ENCODE measurements around the gene RFTN1. TPM values are rescaled to one million over a fixed set of nuclear protein-coding genes. Genes with fewer than 3 reads are reported as not detected.

The RFTN1 gene
- total RNA-seq, 1 experiment from 2014 or later = 2.2 TPM

DNA sequence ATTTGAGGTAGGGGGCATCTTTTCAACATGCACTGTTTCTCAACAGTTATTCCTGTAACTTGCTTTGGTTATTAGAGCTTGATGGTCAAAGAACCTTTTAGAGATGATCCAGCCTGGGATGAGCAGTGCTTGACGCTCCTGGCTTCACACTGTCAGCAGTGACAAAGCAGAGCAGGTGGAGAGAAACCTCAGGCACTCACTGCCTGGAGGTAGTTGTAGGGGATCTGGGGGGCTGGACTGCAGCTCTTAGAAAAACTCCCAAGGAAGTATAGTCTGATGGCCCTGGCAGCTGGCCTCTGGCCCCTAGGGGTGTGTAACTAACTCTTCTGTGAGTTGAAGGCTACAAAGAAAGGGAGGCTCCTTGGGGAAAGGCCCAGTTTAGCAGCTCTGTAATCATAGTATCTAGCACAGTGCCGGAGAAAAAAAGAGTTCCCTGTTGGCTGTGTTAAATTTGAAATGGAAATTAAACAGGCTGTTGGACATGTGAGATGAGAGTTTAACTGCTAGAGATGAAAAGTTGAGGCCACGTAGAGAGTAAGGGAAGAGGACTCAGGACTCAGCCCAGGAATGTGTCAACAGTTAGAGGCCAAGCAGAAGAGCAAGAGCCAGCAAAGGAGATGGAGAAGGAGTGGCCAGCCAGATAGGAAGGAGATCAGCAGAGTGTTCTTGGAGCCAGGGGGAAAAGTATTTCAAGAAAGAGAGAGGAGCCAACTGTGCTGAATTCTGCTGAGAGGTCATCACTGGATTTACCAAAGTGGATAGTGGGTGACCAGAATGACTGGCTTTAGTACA is 234.3 kb downstream of the RFTN1 start:
- Mint-ChIP-seq H3K36me3 (ENCODE audit: insufficient read depth in 1 of 3, low read depth in 3 of 3) (peaks cover 4 to 26% (median 15%) of the 10 kb centered on the region in 3 experiments; a peak in 5 of 7 replicates), H3K9me3 (no peaks in the 10 kb centered on the region)
- no peak overlapping the region for H3T11ph ChIP-seq (ENCODE audit: low read length)

More for the DNA sequence above, 234.3 kb downstream of the RFTN1 start:
- Histone ChIP-seq H4K5ac (ENCODE audit: insufficient read length, low read depth, low read length) (no peak overlapping the region), H3K4ac (ENCODE audit: low read depth, low read length) (no peak overlapping the region), H3K56ac (ENCODE audit: insufficient read length, low read depth, low read length) (no peak overlapping the region), H2BK12ac (ENCODE audit: insufficient read length, low read depth, low read length) (no peak overlapping the region), H2AK5ac (ENCODE audit: insufficient read length, low read length) (no peak overlapping the region), H2BK120ac (ENCODE audit: low read depth, low read length, poor library complexity, severe bottlenecking) (no peak overlapping the region), H4K20me1 (ENCODE audit: control insufficient read depth, insufficient read depth, insufficient read length) (no peaks in the 10 kb centered on the region), H4K8ac (replicated peaks; ENCODE audit: insufficient read length, low read depth, low read length) (no peak overlapping the region), H2BK5ac (ENCODE audit: insufficient read length, low read length) (no peak overlapping the region), H3K9me3 (ENCODE audit: control insufficient read depth, low read depth, low read length) (no peaks in the 10 kb centered on the region), H3K79me1 (ENCODE audit: insufficient read depth, low read depth, low read length, poor library complexity, severe bottlenecking) (no peaks in the 10 kb centered on the region), H3K27me3 (ENCODE audit: insufficient read depth, low read length) (no peaks in the 10 kb centered on the region), H2AFZ (ENCODE audit: low read length) (no peak overlapping the region), H3K18ac (ENCODE audit: insufficient read length, low read depth, low read length) (no peak overlapping the region), H3K14ac (ENCODE audit: insufficient read depth, low read length) (no peak overlapping the region), H3K23ac (ENCODE audit: insufficient read length, low read depth, low read length) (no peak overlapping the region), H3K27ac (ENCODE audit: insufficient read length, low read depth, low read length) (no peak overlapping the region), H3K4me2 (ENCODE audit: insufficient read depth, insufficient read length, low read length) (no peak overlapping the region), H2BK20ac (ENCODE audit: low read depth, low read length, poor library complexity, severe bottlenecking) (no peak overlapping the region), H3K23me2 (ENCODE audit: insufficient read length, low read depth, low read length, poor library complexity, severe bottlenecking) (no peaks in the 10 kb centered on the region), H4K91ac (ENCODE audit: insufficient read length, low read depth, low read length) (no peak overlapping the region), H3K9ac (ENCODE audit: extremely low read depth, insufficient read length, low read length) (no peak overlapping the region), H3K79me2 (ENCODE audit: insufficient read depth, low read length) (no peaks in the 10 kb centered on the region), H3K4me1 (ENCODE audit: insufficient read depth, low read length) (no peaks in the 10 kb centered on the region), H2BK15ac (ENCODE audit: low read depth, low read length) (no peak overlapping the region)
- Mint-ChIP-seq H3K4me1 (no peaks in the 10 kb centered on the region), H3K27ac (no peak overlapping the region), H3K27me3 (ENCODE audit: low read depth) (no peaks in the 10 kb centered on the region), H3K4me3 (no peak overlapping the region)
- WGBS (ENCODE audit: extremely low coverage, insufficient read length, low lambda C conversion rate) = no CpG with 5 or more reads among the region's 3 CpGs
- TF ChIP-seq, protein P1, sequence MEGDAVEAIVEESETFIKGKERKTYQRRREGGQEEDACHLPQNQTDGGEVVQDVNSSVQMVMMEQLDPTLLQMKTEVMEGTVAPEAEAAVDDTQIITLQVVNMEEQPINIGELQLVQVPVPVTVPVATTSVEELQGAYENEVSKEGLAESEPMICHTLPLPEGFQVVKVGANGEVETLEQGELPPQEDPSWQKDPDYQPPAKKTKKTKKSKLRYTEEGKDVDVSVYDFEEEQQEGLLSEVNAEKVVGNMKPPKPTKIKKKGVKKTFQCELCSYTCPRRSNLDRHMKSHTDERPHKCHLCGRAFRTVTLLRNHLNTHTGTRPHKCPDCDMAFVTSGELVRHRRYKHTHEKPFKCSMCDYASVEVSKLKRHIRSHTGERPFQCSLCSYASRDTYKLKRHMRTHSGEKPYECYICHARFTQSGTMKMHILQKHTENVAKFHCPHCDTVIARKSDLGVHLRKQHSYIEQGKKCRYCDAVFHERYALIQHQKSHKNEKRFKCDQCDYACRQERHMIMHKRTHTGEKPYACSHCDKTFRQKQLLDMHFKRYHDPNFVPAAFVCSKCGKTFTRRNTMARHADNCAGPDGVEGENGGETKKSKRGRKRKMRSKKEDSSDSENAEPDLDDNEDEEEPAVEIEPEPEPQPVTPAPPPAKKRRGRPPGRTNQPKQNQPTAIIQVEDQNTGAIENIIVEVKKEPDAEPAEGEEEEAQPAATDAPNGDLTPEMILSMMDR (conservative IDR thresholded peaks at IDR 0.05) = no peak
- DNase-seq = no peak
